SU-DHL-6 (cell line): Measurements from ENCODE around the gene GRID1.

ENCODE experiments used
- CTCF ChIP-seq: fragments of 200-600 bp; sonication (generic); IDR thresholded peaks from one replicate; pipeline ENCODE4 v1.5.1; 2017; ENCODE audit warnings: antibody characterized with exemption, mild to moderate bottlenecking, low read length, moderate library complexity; ENCODE audit not compliant: insufficient read depth, poor library complexity, severe bottlenecking
- EZH2phosphoT487 ChIP-seq: fragments of 200-600 bp; sonication (generic), shearing (Covaris generic); conservative IDR thresholded peaks from 2 replicates; pipeline ENCODE4 v1.6.1; 2018; ENCODE audit warnings: mild to moderate bottlenecking, antibody characterized with exemption, low read length, moderate library complexity, mixed read lengths

GRCh38 chr10:86291616-86292340 lies 74.8 kb downstream of the GRID1 start:
- TF ChIP-seq CTCF (no peak), EZH2phosphoT487 (no peak)
